Fibroblast of lung (primary cell): ENCODE data around the gene FHOD3. TPM values are rescaled to one million over a fixed set of nuclear protein-coding genes. Genes with fewer than 3 reads are reported as not detected.

Experiments
- DNase-seq, 2 donors: peaks; one replicate each; pipeline versions ENCODE4 v3.0.0 to v3.0.0-alpha.2; 2010; ENCODE audit warnings: low read depth in 2 of 2
- H2AFZ ChIP-seq: 2 replicates; pipeline ENCODE4 v1.5.1; 2012; ENCODE audit warnings: low read length, control low read depth, inconsistent platforms
- H3K27ac ChIP-seq: 2 replicates; pipeline ENCODE4 v1.5.1; 2011; ENCODE audit warnings: low read length, control low read depth; ENCODE audit not compliant: insufficient read depth
- H3K27me3 ChIP-seq: 2 replicates; pipeline ENCODE4 v1.5.1; 2011; ENCODE audit warnings: mild to moderate bottlenecking, low read length; ENCODE audit not compliant: control insufficient read depth, insufficient read depth
- H3K36me3 ChIP-seq: 2 replicates; pipeline ENCODE4 v1.5.1; 2011; ENCODE audit warnings: low read length; ENCODE audit not compliant: control insufficient read depth, insufficient read depth
- H3K4me1 ChIP-seq: 2 replicates; pipeline ENCODE4 v1.5.1; 2011; ENCODE audit warnings: low read length; ENCODE audit not compliant: control insufficient read depth, insufficient read depth; ENCODE audit errors: extremely low read depth
- H3K4me2 ChIP-seq: 2 replicates; pipeline ENCODE4 v1.5.1; 2011; ENCODE audit warnings: low read length, control low read depth; ENCODE audit not compliant: insufficient read depth; ENCODE audit errors: extremely low read depth
- H3K4me3 ChIP-seq, 4 experiments: fragments of 200-600 bp in 1 of 4; sonication (generic) in 1 of 4; replicated peaks in 1 of 4; 2 replicates each; pipeline ENCODE4 v1.5.1; 2011 to 2016; ENCODE audit warnings: low read length in 4 of 4, low read depth in 3 of 4, mild to moderate bottlenecking in 3 of 4, control low read depth in 2 of 4, inconsistent platforms in 1 of 4, mixed read lengths in 1 of 4; ENCODE audit not compliant: insufficient read depth in 1 of 4; ENCODE audit errors: control extremely low read depth in 1 of 4
- H3K79me2 ChIP-seq: 2 replicates; pipeline ENCODE4 v1.5.1; 2012; ENCODE audit warnings: mild to moderate bottlenecking, low read length, inconsistent platforms; ENCODE audit not compliant: control insufficient read depth, insufficient read depth
- H3K9ac ChIP-seq: 2 replicates; pipeline ENCODE4 v1.5.1; 2011; ENCODE audit warnings: mild to moderate bottlenecking, low read length, control low read depth; ENCODE audit not compliant: insufficient read depth
- H3K9me3 ChIP-seq: 2 replicates; pipeline ENCODE4 v1.5.1; 2012; ENCODE audit warnings: low read depth, low read length; ENCODE audit not compliant: control insufficient read depth, insufficient read depth
- H4K20me1 ChIP-seq: 2 replicates; pipeline ENCODE4 v1.5.1; 2011; ENCODE audit warnings: low read length; ENCODE audit not compliant: control insufficient read depth, insufficient read depth; ENCODE audit errors: extremely low read depth
- EZH2 ChIP-seq: IDR thresholded peaks from 2 replicates; pipeline ENCODE4 v1.5.1; 2012; ENCODE audit warnings: low read length, control low read depth, mild to moderate bottlenecking; ENCODE audit errors: missing control alignments
- polyA plus RNA-seq, 2 donors: library from polyadenylated mRNA; depleted of rRNA in 1 of 2; stranded (reverse) in 1 of 2; unstranded in 1 of 2; fragments of >200 nt; gene quantifications; 2 replicates each; pipeline ENCODE4 v1.2.1, GENCODE V29; 2011 to 2012; ENCODE audit warnings: missing spikeins in 1 of 2
- total RNA-seq: library from RNA; depleted of rRNA; stranded (reverse); fragments of >200 nt; gene quantifications from 2 replicates; pipeline ENCODE4 v1.2.1, GENCODE V29; 2014
- TF ChIP-seq, protein P1 (sequence below), 2 donors: IDR thresholded peaks in 1 of 2; conservative IDR thresholded peaks in 1 of 2; 1 replicate in 1 of 2; 2 replicates in 1 of 2; pipeline ENCODE4 v1.5.1; 2011 to 2012; ENCODE audit warnings: low read length in 2 of 2, control low read depth in 1 of 2, inconsistent platforms in 1 of 2, low read depth in 1 of 2, mild to moderate bottlenecking in 1 of 2

FHOD3 gene
- total and polyA plus RNA-seq, 2 donors (not counting 1 experiment from before 2014, with no cell fraction given) = 16.1 to 28.2 TPM

- no peaks in the 10 kb centered on the region for H3K9me3 ChIP-seq
- H4K20me1 ChIP-seq = no peaks in the 10 kb centered on the region
- H3K27me3 ChIP-seq = no peaks in the 10 kb centered on the region
- TF ChIP-seq, protein P1, sequence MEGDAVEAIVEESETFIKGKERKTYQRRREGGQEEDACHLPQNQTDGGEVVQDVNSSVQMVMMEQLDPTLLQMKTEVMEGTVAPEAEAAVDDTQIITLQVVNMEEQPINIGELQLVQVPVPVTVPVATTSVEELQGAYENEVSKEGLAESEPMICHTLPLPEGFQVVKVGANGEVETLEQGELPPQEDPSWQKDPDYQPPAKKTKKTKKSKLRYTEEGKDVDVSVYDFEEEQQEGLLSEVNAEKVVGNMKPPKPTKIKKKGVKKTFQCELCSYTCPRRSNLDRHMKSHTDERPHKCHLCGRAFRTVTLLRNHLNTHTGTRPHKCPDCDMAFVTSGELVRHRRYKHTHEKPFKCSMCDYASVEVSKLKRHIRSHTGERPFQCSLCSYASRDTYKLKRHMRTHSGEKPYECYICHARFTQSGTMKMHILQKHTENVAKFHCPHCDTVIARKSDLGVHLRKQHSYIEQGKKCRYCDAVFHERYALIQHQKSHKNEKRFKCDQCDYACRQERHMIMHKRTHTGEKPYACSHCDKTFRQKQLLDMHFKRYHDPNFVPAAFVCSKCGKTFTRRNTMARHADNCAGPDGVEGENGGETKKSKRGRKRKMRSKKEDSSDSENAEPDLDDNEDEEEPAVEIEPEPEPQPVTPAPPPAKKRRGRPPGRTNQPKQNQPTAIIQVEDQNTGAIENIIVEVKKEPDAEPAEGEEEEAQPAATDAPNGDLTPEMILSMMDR (conservative IDR thresholded peaks at IDR 0.05 in 1 of 2, IDR thresholded peaks at IDR 0.05 in 1 of 2; ENCODE audit: low read depth in 1 of 2, low read length in 2 of 2) = no peak
- TF ChIP-seq EZH2 = no peak
- H3K4me2 ChIP-seq = peak overlapping the region; percentile 8
- H3K4me3 ChIP-seq = no peak overlapping the region
- H3K4me1 ChIP-seq = peaks cover 5% of the 10 kb centered on the region
- H3K9ac ChIP-seq = no peak overlapping the region
- no peak overlapping the region for H2AFZ ChIP-seq
- H3K36me3 ChIP-seq = peaks cover 1% of the 10 kb centered on the region
- DNase-seq = no peak
- H3K27ac ChIP-seq = no peak overlapping the region
- H3K79me2 ChIP-seq = peaks cover 2% of the 10 kb centered on the region
These were observed 413.7 kb downstream of the FHOD3 start for GRCh38 chr18:36711014-36711725.

DNA sequence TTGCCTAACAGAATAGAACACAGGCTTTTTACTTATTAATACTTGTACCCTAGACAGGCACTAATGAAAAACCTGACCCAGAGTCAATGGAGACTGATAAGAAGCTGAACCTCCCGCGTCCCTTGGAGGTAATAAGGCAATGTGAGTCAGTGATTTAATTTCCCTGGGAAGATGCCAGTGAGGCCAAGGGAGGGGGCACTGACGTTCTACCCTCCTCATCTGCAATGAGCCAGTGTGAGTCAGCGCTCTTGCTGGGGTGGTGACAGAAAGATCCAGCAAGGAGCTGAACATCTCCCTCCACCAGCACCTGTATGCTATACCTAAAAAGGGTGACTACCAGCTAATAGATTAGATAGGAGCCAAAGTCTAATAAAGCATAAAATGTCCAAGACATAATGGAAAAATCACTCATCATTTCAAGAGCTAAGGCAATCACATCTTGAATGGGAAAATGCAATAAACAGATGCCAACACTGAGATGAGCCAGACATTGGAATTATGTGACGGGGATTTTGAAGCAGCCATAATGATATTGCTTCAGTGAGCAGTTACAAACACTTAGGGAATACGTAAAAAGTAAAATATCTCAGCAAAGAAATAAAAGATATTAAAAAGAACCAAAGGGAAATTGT is 414.4 kb downstream of the FHOD3 start:
- Histone ChIP-seq H3K27ac (no peak overlapping the region), H3K4me2 (peak overlapping the region; percentile 8), H3K9ac (no peak overlapping the region), H3K36me3 (peaks cover 1% of the 10 kb centered on the region), H3K4me1 (peaks cover 5% of the 10 kb centered on the region), H4K20me1 (no peaks in the 10 kb centered on the region), H3K79me2 (peaks cover 2% of the 10 kb centered on the region), H2AFZ (no peak overlapping the region), H3K27me3 (no peaks in the 10 kb centered on the region), H3K9me3 (no peaks in the 10 kb centered on the region), H3K4me3 (no peak overlapping the region)
- TF ChIP-seq, protein P1 (conservative IDR thresholded peaks at IDR 0.05 in 1 of 2, IDR thresholded peaks at IDR 0.05 in 1 of 2; ENCODE audit: low read depth in 1 of 2, low read length in 2 of 2) = no peak
- TF ChIP-seq EZH2 = no peak
- DNase-seq = peak; percentile 62 to 90

GRCh38 chr18:36714476-36714875 is 417.0 kb downstream of the FHOD3 start:
- no peak overlapping the region for H3K4me3 ChIP-seq
- H4K20me1 ChIP-seq = no peaks in the 10 kb centered on the region
- no peak overlapping the region for H3K9ac ChIP-seq
- H3K27ac ChIP-seq = no peak overlapping the region
- H3K4me2 ChIP-seq = no peak overlapping the region
- no peaks in the 10 kb centered on the region for H3K36me3 ChIP-seq
- H2AFZ ChIP-seq = no peak overlapping the region
- H3K27me3 ChIP-seq = no peaks in the 10 kb centered on the region
- H3K4me1 ChIP-seq = peaks cover 5% of the 10 kb centered on the region
- H3K9me3 ChIP-seq = no peaks in the 10 kb centered on the region
- TF ChIP-seq, protein P1 (conservative IDR thresholded peaks at IDR 0.05 in 1 of 2, IDR thresholded peaks at IDR 0.05 in 1 of 2; ENCODE audit: low read depth in 1 of 2, low read length in 2 of 2) = peak in 1 of 2 donors; percentile 10
- no peak for TF ChIP-seq EZH2
- DNase-seq = no peak
- no peaks in the 10 kb centered on the region for H3K79me2 ChIP-seq
